ENCODE data around the gene SBK1. TPM values are rescaled to one million over a fixed set of nuclear protein-coding genes. Genes with fewer than 3 reads are reported as not detected.
A peak's percentile ranks its signal among the peaks of the same experiment; 100 is the strongest.
"Not testable (repeated sequence)": the region's sequence is repeated elsewhere in the genome, so short reads cannot be mapped to it uniquely, and the experiment has no call there.

Gene SBK1
- total RNA-seq, 1 experiment from 2014 or later = 6.7 TPM

DNA sequence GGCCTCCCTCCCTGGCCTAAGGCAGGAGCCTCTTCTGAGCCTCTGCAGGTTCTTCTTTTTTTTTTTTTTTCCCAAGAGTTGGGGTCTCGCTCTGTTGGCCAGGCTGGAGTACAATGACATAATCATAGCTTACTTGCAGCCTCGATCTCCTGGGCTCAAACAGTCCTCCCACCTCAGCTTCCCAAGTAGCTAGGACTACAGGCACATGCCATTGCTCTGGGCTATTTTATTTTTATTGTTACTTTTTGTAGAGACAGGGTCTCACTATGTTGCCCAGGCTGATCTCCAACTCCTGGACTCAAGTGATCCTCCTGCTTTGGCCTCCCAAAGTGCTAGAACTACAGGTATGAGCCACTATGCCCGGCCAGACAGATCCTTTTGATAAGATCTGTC, 32.6 kb downstream of the SBK1 start:
- Histone ChIP-seq H3K4me1 (0 out of 2 replicates have a peak, but pooled peaks cover 4% of the 10 kb centered on the region), H3K27me3 (replicated peaks; ENCODE audit: control insufficient read depth, insufficient read depth, low read length) (no peaks in the 10 kb centered on the region), H3K9me3 (no peaks in the 10 kb centered on the region), H3K4me3 (ENCODE audit: low read depth, low read length) (no peak overlapping the region), H3K36me3 (ENCODE audit: control insufficient read depth, insufficient read depth, low read length) (no peaks in the 10 kb centered on the region)
- intact Hi-C loops (cut with micrococcal nuclease; ENCODE audit: unreplicated experiment) = no loop called here
- peak in 1 of 2 experiments; percentile 10 for DNase-seq
- ChIA-PET CTCF (no interaction called here), POLR2A (interaction anchor here (0.7 kb wide), 1 partner anchor 220 kb away, joined by 5 read pairs; no protein-coding TSS in a partner anchor)
- Mint-ChIP-seq H3K27me3 (ENCODE audit: insufficient read depth, unreplicated experiment) (no peaks in the 10 kb centered on the region), H3K9me3 (ENCODE audit: unreplicated experiment) (no peaks in the 10 kb centered on the region), H3K4me3 (ENCODE audit: unreplicated experiment) (no peak overlapping the region), H3K27ac (ENCODE audit: unreplicated experiment) (no peak overlapping the region), H3K36me3 (ENCODE audit: insufficient read depth, unreplicated experiment) (no peaks in the 10 kb centered on the region), H3K4me1 (ENCODE audit: low read depth, unreplicated experiment) (peaks cover 13% of the 10 kb centered on the region)
- TF ChIP-seq, protein P1, sequence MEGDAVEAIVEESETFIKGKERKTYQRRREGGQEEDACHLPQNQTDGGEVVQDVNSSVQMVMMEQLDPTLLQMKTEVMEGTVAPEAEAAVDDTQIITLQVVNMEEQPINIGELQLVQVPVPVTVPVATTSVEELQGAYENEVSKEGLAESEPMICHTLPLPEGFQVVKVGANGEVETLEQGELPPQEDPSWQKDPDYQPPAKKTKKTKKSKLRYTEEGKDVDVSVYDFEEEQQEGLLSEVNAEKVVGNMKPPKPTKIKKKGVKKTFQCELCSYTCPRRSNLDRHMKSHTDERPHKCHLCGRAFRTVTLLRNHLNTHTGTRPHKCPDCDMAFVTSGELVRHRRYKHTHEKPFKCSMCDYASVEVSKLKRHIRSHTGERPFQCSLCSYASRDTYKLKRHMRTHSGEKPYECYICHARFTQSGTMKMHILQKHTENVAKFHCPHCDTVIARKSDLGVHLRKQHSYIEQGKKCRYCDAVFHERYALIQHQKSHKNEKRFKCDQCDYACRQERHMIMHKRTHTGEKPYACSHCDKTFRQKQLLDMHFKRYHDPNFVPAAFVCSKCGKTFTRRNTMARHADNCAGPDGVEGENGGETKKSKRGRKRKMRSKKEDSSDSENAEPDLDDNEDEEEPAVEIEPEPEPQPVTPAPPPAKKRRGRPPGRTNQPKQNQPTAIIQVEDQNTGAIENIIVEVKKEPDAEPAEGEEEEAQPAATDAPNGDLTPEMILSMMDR (IDR thresholded peaks at IDR 0.05; ENCODE audit: insufficient read depth in 1 of 2, low read depth in 1 of 2, low read length in 1 of 2, severe bottlenecking in 1 of 2, unreplicated experiment in 1 of 2) = no peak
- BruUV-seq (replicated peaks) = no TSS peak

DNA sequence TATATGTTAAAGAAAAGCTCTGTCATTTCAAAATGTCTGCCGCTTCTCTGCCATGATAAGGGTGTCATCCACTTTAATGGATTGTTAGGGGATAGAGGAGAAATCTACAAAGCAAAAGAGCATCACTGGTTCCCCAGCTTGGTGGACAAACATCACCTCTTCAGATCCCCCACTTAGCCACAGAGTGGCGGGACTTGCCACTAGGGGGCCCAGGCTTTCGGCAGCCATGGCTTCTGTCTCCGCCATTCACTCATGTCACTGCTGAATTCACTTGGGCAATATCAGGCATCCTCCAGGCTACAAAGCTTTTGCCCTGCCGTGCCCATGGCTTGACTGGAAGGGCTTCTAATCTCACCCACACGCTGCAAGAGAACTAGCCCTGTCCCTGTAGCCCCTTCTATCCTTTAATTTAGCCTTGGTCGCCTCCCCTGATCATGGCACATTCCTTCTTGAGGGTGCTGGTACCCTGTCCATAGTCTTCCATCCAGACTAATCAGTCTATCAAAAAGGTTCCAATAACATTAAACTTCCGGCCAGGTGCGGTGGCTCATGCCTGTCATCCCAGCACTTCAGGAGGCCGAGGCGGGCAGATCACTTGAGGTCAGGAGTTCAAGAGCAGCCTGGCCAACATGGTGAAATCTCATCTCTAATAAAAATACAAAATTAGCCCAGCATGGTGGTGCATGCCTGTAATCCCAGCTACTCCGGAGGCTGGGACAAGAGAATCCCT, 34.7 kb downstream of the SBK1 start:
- Histone ChIP-seq H3K9me3 (no peaks in the 10 kb centered on the region), H3K4me1 (0 out of 2 replicates have a peak, but pooled peaks cover 4% of the 10 kb centered on the region), H3K36me3 (ENCODE audit: control insufficient read depth, insufficient read depth, low read length) (no peaks in the 10 kb centered on the region), H3K4me3 (ENCODE audit: low read depth, low read length) (no peak overlapping the region), H3K27me3 (replicated peaks; ENCODE audit: control insufficient read depth, insufficient read depth, low read length) (no peaks in the 10 kb centered on the region)
- H3K9me3 Mint-ChIP-seq (ENCODE audit: unreplicated experiment) = no peaks in the 10 kb centered on the region
- intact Hi-C loops (cut with micrococcal nuclease; ENCODE audit: unreplicated experiment) = no loop called here
- no peak overlapping the region for H3K4me3 Mint-ChIP-seq (ENCODE audit: unreplicated experiment)
- BruUV-seq (replicated peaks) = no TSS peak
- no peak overlapping the region for H3K27ac Mint-ChIP-seq (ENCODE audit: unreplicated experiment)
- DNase-seq = peak; percentile 63 to 75
- ChIA-PET CTCF (interaction anchor here (0.7 kb wide), 1 partner anchor 250 kb away, joined by 3 read pairs; no protein-coding TSS in a partner anchor), POLR2A (no interaction called here)
- no peaks in the 10 kb centered on the region for H3K27me3 Mint-ChIP-seq (ENCODE audit: insufficient read depth, unreplicated experiment)
- no peaks in the 10 kb centered on the region for H3K36me3 Mint-ChIP-seq (ENCODE audit: insufficient read depth, unreplicated experiment)
- TF ChIP-seq, protein P1 (IDR thresholded peaks at IDR 0.05; ENCODE audit: insufficient read depth in 1 of 2, low read depth in 1 of 2, low read length in 1 of 2, severe bottlenecking in 1 of 2, unreplicated experiment in 1 of 2) = peak; percentile 66 to 82
- peaks cover 13% of the 10 kb centered on the region for H3K4me1 Mint-ChIP-seq (ENCODE audit: low read depth, unreplicated experiment)

GRCh38 chr16:28330232-28330631, 37.9 kb downstream of the SBK1 start:
- H3K27me3 ChIP-seq (replicated peaks; ENCODE audit: control insufficient read depth, insufficient read depth, low read length); H3K4me1 Mint-ChIP-seq (ENCODE audit: low read depth, unreplicated experiment); DNase-seq; H3K36me3 ChIP-seq (ENCODE audit: control insufficient read depth, insufficient read depth, low read length); CTCF ChIA-PET; H3K9me3 ChIP-seq; POLR2A ChIA-PET; H3K27me3 Mint-ChIP-seq (ENCODE audit: insufficient read depth, unreplicated experiment); H3K9me3 Mint-ChIP-seq (ENCODE audit: unreplicated experiment); H3K4me1 ChIP-seq; H3K36me3 Mint-ChIP-seq (ENCODE audit: insufficient read depth, unreplicated experiment); H3K4me3 Mint-ChIP-seq (ENCODE audit: unreplicated experiment); intact Hi-C loops (cut with micrococcal nuclease; ENCODE audit: unreplicated experiment); BruUV-seq (replicated peaks); H3K4me3 ChIP-seq (ENCODE audit: low read depth, low read length); H3K27ac Mint-ChIP-seq (ENCODE audit: unreplicated experiment): not testable (repeated sequence)

- POLR2A ChIA-PET; CTCF ChIA-PET; H3K9me3 ChIP-seq; H3K4me3 ChIP-seq (ENCODE audit: low read depth, low read length); DNase-seq; H3K27me3 ChIP-seq (replicated peaks; ENCODE audit: control insufficient read depth, insufficient read depth, low read length); H3K4me1 Mint-ChIP-seq (ENCODE audit: low read depth, unreplicated experiment); H3K36me3 Mint-ChIP-seq (ENCODE audit: insufficient read depth, unreplicated experiment); H3K27me3 Mint-ChIP-seq (ENCODE audit: insufficient read depth, unreplicated experiment); H3K27ac Mint-ChIP-seq (ENCODE audit: unreplicated experiment); H3K4me1 ChIP-seq; H3K4me3 Mint-ChIP-seq (ENCODE audit: unreplicated experiment); H3K36me3 ChIP-seq (ENCODE audit: control insufficient read depth, insufficient read depth, low read length); BruUV-seq (replicated peaks); intact Hi-C loops (cut with micrococcal nuclease; ENCODE audit: unreplicated experiment); H3K9me3 Mint-ChIP-seq (ENCODE audit: unreplicated experiment): not testable (repeated sequence)
Observed at GRCh38 chr16:28330981-28331380, 38.7 kb downstream of the SBK1 start.

GRCh38 chr16:28332632-28333031, 40.3 kb downstream of the SBK1 start:
- H3K27me3 Mint-ChIP-seq (ENCODE audit: insufficient read depth, unreplicated experiment); POLR2A ChIA-PET; H3K4me1 ChIP-seq; H3K4me3 ChIP-seq (ENCODE audit: low read depth, low read length); intact Hi-C loops (cut with micrococcal nuclease; ENCODE audit: unreplicated experiment); H3K9me3 Mint-ChIP-seq (ENCODE audit: unreplicated experiment); BruUV-seq (replicated peaks); DNase-seq; H3K27ac Mint-ChIP-seq (ENCODE audit: unreplicated experiment); CTCF ChIA-PET; H3K27me3 ChIP-seq (replicated peaks; ENCODE audit: control insufficient read depth, insufficient read depth, low read length); H3K9me3 ChIP-seq; H3K36me3 ChIP-seq (ENCODE audit: control insufficient read depth, insufficient read depth, low read length); H3K4me1 Mint-ChIP-seq (ENCODE audit: low read depth, unreplicated experiment); H3K4me3 Mint-ChIP-seq (ENCODE audit: unreplicated experiment); H3K36me3 Mint-ChIP-seq (ENCODE audit: insufficient read depth, unreplicated experiment): not testable (repeated sequence)

- H3K4me1 ChIP-seq; CTCF ChIA-PET; H3K27ac Mint-ChIP-seq (ENCODE audit: unreplicated experiment); DNase-seq; H3K4me3 ChIP-seq (ENCODE audit: low read depth, low read length); H3K4me1 Mint-ChIP-seq (ENCODE audit: low read depth, unreplicated experiment); intact Hi-C loops (cut with micrococcal nuclease; ENCODE audit: unreplicated experiment); POLR2A ChIA-PET; H3K36me3 ChIP-seq (ENCODE audit: control insufficient read depth, insufficient read depth, low read length); H3K36me3 Mint-ChIP-seq (ENCODE audit: insufficient read depth, unreplicated experiment); BruUV-seq (replicated peaks); H3K9me3 Mint-ChIP-seq (ENCODE audit: unreplicated experiment); H3K4me3 Mint-ChIP-seq (ENCODE audit: unreplicated experiment); H3K9me3 ChIP-seq; H3K27me3 Mint-ChIP-seq (ENCODE audit: insufficient read depth, unreplicated experiment); H3K27me3 ChIP-seq (replicated peaks; ENCODE audit: control insufficient read depth, insufficient read depth, low read length): not testable (repeated sequence)
Observed at GRCh38 chr16:28335678-28336077, 43.4 kb downstream of the SBK1 start.

Measured in Caco-2 (cell line).